ENCODE results near the gene SYCP2.

The SYCP2 gene

DNA sequence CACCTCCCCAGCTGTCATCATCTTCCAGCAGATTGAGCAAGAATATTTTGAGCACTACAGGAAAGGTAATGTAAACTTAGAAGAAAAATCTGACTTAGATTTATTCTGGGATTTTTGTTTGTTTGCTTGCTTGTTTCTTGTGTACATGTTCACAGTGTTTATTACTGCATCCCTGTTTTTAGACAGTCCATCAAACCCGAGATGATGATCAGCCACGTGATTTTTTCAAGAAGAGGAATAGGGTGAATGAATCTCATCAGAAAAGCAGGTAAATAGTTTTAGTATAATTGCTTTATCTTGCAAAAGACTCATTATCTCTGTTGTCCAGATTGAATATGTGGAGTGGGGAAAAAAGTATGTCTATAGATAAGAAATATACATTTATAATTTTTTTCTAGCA is 8.8 kb upstream of the SYCP2 start:
- TF ChIP-seq, protein P1, sequence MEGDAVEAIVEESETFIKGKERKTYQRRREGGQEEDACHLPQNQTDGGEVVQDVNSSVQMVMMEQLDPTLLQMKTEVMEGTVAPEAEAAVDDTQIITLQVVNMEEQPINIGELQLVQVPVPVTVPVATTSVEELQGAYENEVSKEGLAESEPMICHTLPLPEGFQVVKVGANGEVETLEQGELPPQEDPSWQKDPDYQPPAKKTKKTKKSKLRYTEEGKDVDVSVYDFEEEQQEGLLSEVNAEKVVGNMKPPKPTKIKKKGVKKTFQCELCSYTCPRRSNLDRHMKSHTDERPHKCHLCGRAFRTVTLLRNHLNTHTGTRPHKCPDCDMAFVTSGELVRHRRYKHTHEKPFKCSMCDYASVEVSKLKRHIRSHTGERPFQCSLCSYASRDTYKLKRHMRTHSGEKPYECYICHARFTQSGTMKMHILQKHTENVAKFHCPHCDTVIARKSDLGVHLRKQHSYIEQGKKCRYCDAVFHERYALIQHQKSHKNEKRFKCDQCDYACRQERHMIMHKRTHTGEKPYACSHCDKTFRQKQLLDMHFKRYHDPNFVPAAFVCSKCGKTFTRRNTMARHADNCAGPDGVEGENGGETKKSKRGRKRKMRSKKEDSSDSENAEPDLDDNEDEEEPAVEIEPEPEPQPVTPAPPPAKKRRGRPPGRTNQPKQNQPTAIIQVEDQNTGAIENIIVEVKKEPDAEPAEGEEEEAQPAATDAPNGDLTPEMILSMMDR (IDR thresholded peaks at IDR 0.05; ENCODE audit: low read depth, low read length) = no peak
- DNase-seq (ENCODE audit: extremely low read depth, low read depth) = no peak

DNA sequence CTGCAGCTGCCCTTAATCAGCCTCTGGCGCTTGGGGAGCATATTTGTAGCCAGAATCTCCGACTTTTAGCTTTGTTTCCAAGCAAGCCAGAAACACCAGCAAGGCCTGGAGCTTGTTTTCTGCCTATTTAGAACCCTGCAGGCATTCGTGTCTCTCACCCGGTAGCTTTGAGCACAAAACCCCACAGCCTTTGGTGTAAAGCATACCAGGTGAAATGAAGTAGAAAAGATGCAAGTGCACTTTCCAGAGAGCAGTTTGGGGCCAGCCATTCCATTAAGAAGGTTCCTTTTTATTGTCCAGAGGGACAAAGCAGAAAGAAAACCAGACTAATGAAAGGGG is 7.5 kb upstream of the SYCP2 start:
- DNase-seq (ENCODE audit: extremely low read depth, low read depth) = no peak
- TF ChIP-seq, protein P1 (IDR thresholded peaks at IDR 0.05; ENCODE audit: low read depth, low read length) = no peak

DNA sequence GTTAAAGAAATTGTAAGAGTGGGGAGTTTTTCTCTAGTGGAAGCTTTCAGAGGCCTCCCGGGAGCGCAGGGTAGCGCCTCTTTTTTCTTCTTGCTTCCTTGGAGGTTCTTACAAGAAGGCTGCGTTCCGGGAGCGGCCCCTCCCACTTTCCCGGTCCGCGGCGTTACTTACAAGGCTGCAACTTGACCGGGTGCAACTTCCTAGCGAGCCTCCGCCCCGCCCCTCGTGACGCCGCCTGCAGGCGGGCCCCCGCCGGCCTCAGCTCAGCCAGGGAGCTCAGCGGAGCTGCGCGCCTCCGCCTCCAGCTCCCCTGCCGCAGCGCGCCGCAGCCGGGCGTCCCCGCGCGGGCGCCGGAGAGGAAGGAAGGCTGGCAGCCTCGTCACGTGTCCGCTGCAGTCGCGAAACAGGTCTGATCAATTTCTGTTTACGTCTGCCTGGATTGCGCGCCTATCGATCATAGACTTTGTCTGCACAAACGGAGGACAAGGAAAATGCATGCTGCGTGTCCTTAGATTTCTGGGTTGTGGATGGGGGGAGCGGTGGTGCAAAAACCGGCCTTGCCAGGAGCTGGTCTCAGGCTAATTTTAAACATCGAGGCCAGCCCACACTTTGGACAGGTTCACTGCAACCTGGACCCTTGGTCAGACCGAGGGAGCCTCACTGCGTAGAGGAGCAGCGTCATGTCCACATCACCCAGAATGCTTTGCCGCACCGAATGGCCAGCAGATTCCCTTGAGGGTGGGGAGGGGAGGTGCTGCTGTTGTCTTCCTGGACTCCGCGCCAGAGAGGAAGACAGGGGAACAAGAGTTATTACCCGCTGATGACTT is 6.9 kb upstream of the SYCP2 start, which contains the start of the genes FAM217B and PPP1R3D:
TSS of gene FAM217B (plus strand) at position 261 of the 827 bp plus-strand sequence. CDS start 3,555 bp downstream, outside the sequence.
TSS of gene PPP1R3D (minus strand) at position 177 of the 827 bp plus-strand sequence. CDS start 374 bp downstream, outside the sequence.
- TF ChIP-seq, protein P1 (IDR thresholded peaks at IDR 0.05; ENCODE audit: low read depth, low read length) = no peak
- peak; percentile 93 for DNase-seq (ENCODE audit: extremely low read depth, low read depth)

DNA sequence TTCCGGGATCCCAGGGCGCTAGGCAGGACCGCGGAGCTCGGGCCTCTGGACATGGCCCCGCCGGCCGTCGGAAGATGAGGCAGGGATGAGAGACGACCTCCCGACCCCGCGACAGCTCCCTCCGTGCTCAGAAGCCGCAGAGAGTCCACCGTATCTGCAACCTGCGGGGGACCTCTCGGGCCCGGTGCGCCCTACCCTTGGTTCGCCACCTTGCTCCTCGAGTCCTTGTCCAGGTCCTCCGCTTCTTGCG is 6.4 kb upstream of the SYCP2 start:
- TF ChIP-seq, protein P1 (IDR thresholded peaks at IDR 0.05; ENCODE audit: low read depth, low read length) = no peak
- no peak for DNase-seq (ENCODE audit: extremely low read depth, low read depth)

GRCh38 chr20:59939052-59939878 is 5.8 kb upstream of the SYCP2 start:
- no peak for DNase-seq (ENCODE audit: extremely low read depth, low read depth)

GRCh38 chr20:59938696-59939051 is 5.2 kb upstream of the SYCP2 start:
- DNase-seq (ENCODE audit: extremely low read depth, low read depth) = no peak
- TF ChIP-seq, protein P1 (IDR thresholded peaks at IDR 0.05; ENCODE audit: low read depth, low read length) = no peak

More at GRCh38 chr20:59939052-59939878, 5.8 kb upstream of the SYCP2 start:
- TF ChIP-seq, protein P1 (IDR thresholded peaks at IDR 0.05; ENCODE audit: low read depth, low read length) = no peak

- no peak for DNase-seq (ENCODE audit: extremely low read depth, low read depth)
- TF ChIP-seq, protein P1 (IDR thresholded peaks at IDR 0.05; ENCODE audit: low read depth, low read length) = no peak
These were observed 4.8 kb upstream of the SYCP2 start for GRCh38 chr20:59938221-59938620.
